H9 (cell line): Measurements from ENCODE around the gene ZNF776. TPM values are rescaled to one million over a fixed set of nuclear protein-coding genes. Genes with fewer than 3 reads are reported as not detected.

Experiments used
- DNase-seq: peaks from one replicate; pipeline ENCODE4 v3.0.0-alpha.2; 2017
- H2AFZ ChIP-seq: one replicate; pipeline ENCODE4 v1.6.1; 2013; ENCODE audit warnings: mild to moderate bottlenecking, low read length, control low read depth, moderate library complexity
- H2AK5ac ChIP-seq: 2 replicates; pipeline ENCODE4 v1.6.1; 2013; ENCODE audit warnings: low read length, control low read depth, mixed read lengths; ENCODE audit not compliant: insufficient read length
- H2BK120ac ChIP-seq: one replicate; pipeline ENCODE4 v1.6.1; 2013; ENCODE audit warnings: low read depth, mild to moderate bottlenecking, low read length, control low read depth, inconsistent platforms; ENCODE audit not compliant: poor library complexity, severe bottlenecking
- H2BK12ac ChIP-seq: 2 replicates; pipeline ENCODE4 v1.6.1; 2013; ENCODE audit warnings: low read length, control low read depth, mixed read lengths, low read depth; ENCODE audit not compliant: insufficient read length
- H2BK15ac ChIP-seq: 2 replicates; pipeline ENCODE4 v1.6.1; 2013; ENCODE audit warnings: low read depth, low read length, control low read depth
- H2BK20ac ChIP-seq: one replicate; pipeline ENCODE4 v1.6.1; 2013; ENCODE audit warnings: low read depth, mild to moderate bottlenecking, low read length, control low read depth, inconsistent platforms; ENCODE audit not compliant: poor library complexity, severe bottlenecking
- H2BK5ac ChIP-seq: 2 replicates; pipeline ENCODE4 v1.6.1; 2013; ENCODE audit warnings: low read length, control low read depth, mixed read lengths; ENCODE audit not compliant: insufficient read length
- H3K14ac ChIP-seq: 2 replicates; pipeline ENCODE4 v1.6.1; 2013; ENCODE audit warnings: low read length, control low read depth; ENCODE audit not compliant: insufficient read depth
- H3K18ac ChIP-seq: 2 replicates; pipeline ENCODE4 v1.6.1; 2013; ENCODE audit warnings: low read depth, mild to moderate bottlenecking, mixed read lengths, low read length, control low read depth; ENCODE audit not compliant: insufficient read length
- H3K23ac ChIP-seq: 2 replicates; pipeline ENCODE4 v1.6.1; 2013; ENCODE audit warnings: low read length, control low read depth, mixed read lengths, low read depth; ENCODE audit not compliant: insufficient read length
- H3K23me2 ChIP-seq: 2 replicates; pipeline ENCODE4 v1.6.1; 2013; ENCODE audit warnings: low read depth, mild to moderate bottlenecking, mixed read lengths, low read length, control low read depth; ENCODE audit not compliant: insufficient read length, poor library complexity, severe bottlenecking
- H3K27ac ChIP-seq: 2 replicates; pipeline ENCODE4 v1.5.1; 2013; ENCODE audit warnings: low read length, control low read depth, mixed read lengths, low read depth; ENCODE audit not compliant: insufficient read length
- H3K27me3 ChIP-seq: 2 replicates; pipeline ENCODE4 v1.6.1; 2013; ENCODE audit warnings: low read length, control low read depth, inconsistent platforms; ENCODE audit not compliant: insufficient read depth
- H3K4ac ChIP-seq: 2 replicates; pipeline ENCODE4 v1.6.1; 2013; ENCODE audit warnings: low read depth, mild to moderate bottlenecking, control low read depth, inconsistent platforms, low read length, moderate library complexity
- H3K4me1 ChIP-seq: 2 replicates; pipeline ENCODE4 v1.6.1; 2013; ENCODE audit warnings: low read length, control low read depth, inconsistent platforms; ENCODE audit not compliant: insufficient read depth
- H3K4me2 ChIP-seq: 2 replicates; pipeline ENCODE4 v1.6.1; 2013; ENCODE audit warnings: low read length, control low read depth, mixed read lengths; ENCODE audit not compliant: insufficient read length, insufficient read depth
- H3K56ac ChIP-seq: 2 replicates; pipeline ENCODE4 v1.6.1; 2013; ENCODE audit warnings: low read depth, mild to moderate bottlenecking, mixed read lengths, low read length, control low read depth; ENCODE audit not compliant: insufficient read length
- H3K79me1 ChIP-seq: 2 replicates; pipeline ENCODE4 v1.6.1; 2013; ENCODE audit warnings: low read depth, mild to moderate bottlenecking, moderate library complexity, low read length, control low read depth, inconsistent platforms; ENCODE audit not compliant: insufficient read depth, poor library complexity, severe bottlenecking
- H3K79me2 ChIP-seq: 2 replicates; pipeline ENCODE4 v1.6.1; 2013; ENCODE audit warnings: low read length, control low read depth, inconsistent platforms; ENCODE audit not compliant: insufficient read depth
- H3K9ac ChIP-seq: 2 replicates; pipeline ENCODE4 v1.6.1; 2013; ENCODE audit warnings: low read length, control low read depth, mixed read lengths; ENCODE audit not compliant: insufficient read length; ENCODE audit errors: extremely low read depth
- H3K9me3 ChIP-seq: one replicate; pipeline ENCODE4 v1.6.1; 2013; ENCODE audit warnings: low read depth, low read length, inconsistent platforms; ENCODE audit not compliant: control insufficient read depth
- H3T11ph ChIP-seq: one replicate; pipeline ENCODE4 v1.6.1; 2013; ENCODE audit warnings: mild to moderate bottlenecking, low read length, control low read depth, inconsistent platforms
- H4K20me1 ChIP-seq: one replicate; pipeline ENCODE4 v1.6.1; 2013; ENCODE audit not compliant: control insufficient read depth, insufficient read length, insufficient read depth
- H4K5ac ChIP-seq: 2 replicates; pipeline ENCODE4 v1.6.1; 2013; ENCODE audit warnings: low read depth, mild to moderate bottlenecking, mixed read lengths, low read length, control low read depth; ENCODE audit not compliant: insufficient read length
- H4K8ac ChIP-seq: replicated peaks from 2 replicates; pipeline ENCODE4 v1.6.1; 2013; ENCODE audit warnings: low read length, control low read depth, mixed read lengths, low read depth; ENCODE audit not compliant: insufficient read length
- H4K91ac ChIP-seq: 2 replicates; pipeline ENCODE4 v1.6.1; 2013; ENCODE audit warnings: low read depth, mild to moderate bottlenecking, moderate library complexity, mixed read lengths, low read length, control low read depth; ENCODE audit not compliant: insufficient read length
- H3K27ac Mint-ChIP-seq, 3 experiments: 2 replicates in 2 of 3; 3 replicates in 1 of 3; pipeline ENCODE4 v1.8.0; 2020 to 2021; ENCODE audit warnings: mixed read lengths in 3 of 3, mild to moderate bottlenecking in 1 of 3, moderate library complexity in 1 of 3
- H3K27me3 Mint-ChIP-seq: 2 replicates; pipeline ENCODE4 v1.8.0; 2021; ENCODE audit warnings: low read depth, mild to moderate bottlenecking, moderate library complexity, mixed read lengths
- H3K36me3 Mint-ChIP-seq, 3 experiments: 2 replicates in 2 of 3; 3 replicates in 1 of 3; pipeline ENCODE4 v1.8.0; 2020 to 2021; ENCODE audit warnings: low read depth in 3 of 3, mixed read lengths in 3 of 3; ENCODE audit not compliant: insufficient read depth in 1 of 3
- H3K4me1 Mint-ChIP-seq, 2 experiments: 2 replicates each; pipeline ENCODE4 v1.8.0; 2020; ENCODE audit warnings: mixed read lengths in 2 of 2
- H3K4me3 Mint-ChIP-seq, 2 experiments: 2 replicates in 1 of 2; 3 replicates in 1 of 2; pipeline ENCODE4 v1.8.0; 2020 to 2021; ENCODE audit warnings: mild to moderate bottlenecking in 2 of 2, mixed read lengths in 2 of 2, moderate library complexity in 1 of 2
- H3K9me3 Mint-ChIP-seq, 2 experiments: 2 replicates in 1 of 2; 3 replicates in 1 of 2; pipeline ENCODE4 v1.8.0; 2020; ENCODE audit warnings: mild to moderate bottlenecking in 2 of 2, mixed read lengths in 2 of 2, moderate library complexity in 1 of 2
- CTCF ChIP-seq: fragments of 200-600 bp; sonication (generic); conservative IDR thresholded peaks from 3 replicates; pipeline ENCODE4 v1.8.0; 2021; ENCODE audit warnings: antibody characterized with exemption, mild to moderate bottlenecking
- whole genome bisulfite sequencing: extraction: QIAGEN DNeasy Blood & Tissue Kit; methylation state at CpG from one replicate; pipeline ENCODE4 v1.1.7; 2013; ENCODE audit warnings: missing lambda C conversion rate, low lambda C conversion rate, mixed read lengths; ENCODE audit not compliant: insufficient read length; ENCODE audit errors: extremely low coverage; 5-methylcytosine and 5-hydroxymethylcytosine counted together
- total RNA-seq: library from RNA; stranded (reverse); gene quantifications from 2 replicates; pipeline ENCODE4 v1.2.1, GENCODE V29; 2021

The ZNF776 gene
- total RNA-seq, 1 experiment from 2014 or later, result 19.7 TPM

GRCh38 chr19:57803265-57803593 lies 56.6 kb downstream of the ZNF776 start:
- Histone ChIP-seq H3K27ac (peak overlapping the region; percentile 99), H3K4me1 (peaks cover 8% of the 10 kb centered on the region; the same call in 1 of the 2 replicates), H3K14ac (no peak overlapping the region), H2AFZ (no peak overlapping the region), H4K20me1 (no peaks in the 10 kb centered on the region), H2BK12ac (no peak overlapping the region), H3K23me2 (peaks cover 11% of the 10 kb centered on the region), H3K79me2 (no peaks in the 10 kb centered on the region), H4K8ac (no peak overlapping the region), H3K4ac (no peak overlapping the region), H3K56ac (no peak overlapping the region), H2BK20ac (no peak overlapping the region), H3K27me3 (no peaks in the 10 kb centered on the region), H3K18ac (peak overlapping the region; percentile 89), H3K9ac (peak overlapping the region; percentile 97), H3K79me1 (no peaks in the 10 kb centered on the region), H2BK120ac (no peak overlapping the region), H2BK5ac (no peak overlapping the region), H2BK15ac (no peak overlapping the region), H3T11ph (no peak overlapping the region), H4K91ac (no peak overlapping the region), H2AK5ac (no peak overlapping the region), H3K4me2 (peak overlapping the region; percentile 75), H4K5ac (no peak overlapping the region), H3K23ac (no peak overlapping the region), H3K9me3 (no peaks in the 10 kb centered on the region)
- Mint-ChIP-seq H3K27ac (peak overlapping the region; percentile 98 to 99 (median 98)), H3K36me3 (peaks cover 12 to 23% (median 21%) of the 10 kb centered on the region in 3 experiments), H3K4me1 (peaks cover 49 to 56% of the 10 kb centered on the region in 2 experiments), H3K4me3 (peak overlapping the region; percentile 72 to 83), H3K27me3 (no peaks in the 10 kb centered on the region), H3K9me3 (no peaks in the 10 kb centered on the region)
- no peak for DNase-seq
- TF ChIP-seq CTCF, result no peak
- WGBS, result no CpG with 5 or more reads among the region's 6 CpGs
